Retina (tissue), 1 donor: ENCODE results near the gene ZNF211.

Experiments
- DNase-seq: peaks from one replicate; pipeline ENCODE4 v3.0.0-alpha.2; 2016

ZNF211 gene

GRCh38 chr19:57656346-57656745 is 23.4 kb downstream of the ZNF211 start:
- DNase-seq, result no peak

- DNase-seq, result peak; percentile 89
Measured at GRCh38 chr19:57664269-57665127, 31.5 kb downstream of the ZNF211 start.

GRCh38 chr19:57665261-57665806 is 32.4 kb downstream of the ZNF211 start:
- no peak for DNase-seq

- DNase-seq, result no peak
Measured at GRCh38 chr19:57667228-57667627, 34.3 kb downstream of the ZNF211 start.

- DNase-seq, result no peak
Measured at GRCh38 chr19:57668635-57669034, 35.7 kb downstream of the ZNF211 start, which contains the start of gene ZSCAN4. Gene ZSCAN4, plus strand, starts transcription at chr19:57668935. Its CDS starts 7,211 bp downstream, at chr19:57676146.

GRCh38 chr19:57671124-57671895 is 38.3 kb downstream of the ZNF211 start:
- DNase-seq, result no peak

- no peak for DNase-seq
Measured at GRCh38 chr19:57672466-57672865, 39.5 kb downstream of the ZNF211 start.

GRCh38 chr19:57675881-57676280 is 42.9 kb downstream of the ZNF211 start:
- DNase-seq, result no peak

GRCh38 chr19:57682226-57682766 is 49.3 kb downstream of the ZNF211 start:
- no peak for DNase-seq

- no peak for DNase-seq
Measured at GRCh38 chr19:57686727-57687126, 53.8 kb downstream of the ZNF211 start.

GRCh38 chr19:57687363-57688010 is 54.5 kb downstream of the ZNF211 start:
- DNase-seq, result no peak

- DNase-seq, result no peak
Measured at GRCh38 chr19:57688011-57688763, 55.2 kb downstream of the ZNF211 start.

GRCh38 chr19:57689750-57690149 is 56.8 kb downstream of the ZNF211 start:
- no peak for DNase-seq
